CD14-positive monocyte (primary cell): Measurements from ENCODE around the gene PTPN2. TPM values are rescaled to one million over a fixed set of nuclear protein-coding genes. Genes with fewer than 3 reads are reported as not detected.

Experiments
- DNase-seq, 3 donors: peaks; one replicate each; pipeline ENCODE4 v3.0.0-alpha.2; 2011 to 2022
- H2AFZ ChIP-seq: 2 replicates; pipeline ENCODE4 v1.6.0; 2012; ENCODE audit warnings: mild to moderate bottlenecking, low read depth, low read length, inconsistent platforms; ENCODE audit not compliant: insufficient read depth, poor library complexity, severe bottlenecking
- H3K27ac ChIP-seq, 2 donors: 1 replicate in 1 of 2; 2 replicates in 1 of 2; pipeline ENCODE4 v1.5.1; 2012 to 2013; ENCODE audit warnings: low read length in 2 of 2, control low read depth in 1 of 2, inconsistent platforms in 1 of 2, low read depth in 1 of 2, mild to moderate bottlenecking in 1 of 2
- H3K27me3 ChIP-seq, 2 donors: one replicate each; pipeline versions ENCODE4 v1.6.0 to v1.6.1; 2011 to 2013; ENCODE audit warnings: low read length in 2 of 2; ENCODE audit not compliant: control insufficient read depth in 2 of 2, insufficient read depth in 2 of 2
- H3K36me3 ChIP-seq, 2 donors: replicated peaks in 1 of 2; 1 replicate in 1 of 2; 2 replicates in 1 of 2; pipeline versions ENCODE4 v1.5.1 to v1.6.1; 2012 to 2013; ENCODE audit warnings: low read length in 2 of 2, control low read depth in 1 of 2, inconsistent platforms in 1 of 2, mild to moderate bottlenecking in 1 of 2; ENCODE audit not compliant: insufficient read depth in 2 of 2, control insufficient read depth in 1 of 2
- H3K4me1 ChIP-seq, 2 donors: 1 replicate in 1 of 2; 2 replicates in 1 of 2; pipeline versions ENCODE4 v1.5.1 to v1.6.1; 2012 to 2013; ENCODE audit warnings: low read length in 2 of 2, control low read depth in 1 of 2, inconsistent platforms in 1 of 2, mild to moderate bottlenecking in 1 of 2, moderate library complexity in 1 of 2; ENCODE audit not compliant: insufficient read depth in 2 of 2, control insufficient read depth in 1 of 2
- H3K4me2 ChIP-seq: replicated peaks from 2 replicates; pipeline ENCODE3; 2012; ENCODE audit warnings: low read length, moderate library complexity, mild to moderate bottlenecking; ENCODE audit not compliant: poor library complexity, severe bottlenecking; ENCODE audit errors: extremely low read depth
- H3K4me3 ChIP-seq, 3 experiments: fragments of 200-600 bp in 1 of 3; sonication (generic) in 1 of 3; replicated peaks in 1 of 3; 1 replicate in 2 of 3; 2 replicates in 1 of 3; pipeline ENCODE4 v1.5.1; 2011 to 2013; ENCODE audit warnings: low read length in 3 of 3, mild to moderate bottlenecking in 3 of 3, control low read depth in 2 of 3, low read depth in 2 of 3, inconsistent platforms in 1 of 3, moderate library complexity in 1 of 3
- H3K79me2 ChIP-seq: 2 replicates; pipeline ENCODE4 v1.6.0; 2012; ENCODE audit warnings: mild to moderate bottlenecking, control low read depth, inconsistent platforms, low read length, moderate library complexity; ENCODE audit not compliant: insufficient read depth
- H3K9ac ChIP-seq: 2 replicates; pipeline ENCODE4 v1.6.0; 2017; ENCODE audit warnings: low read length, mild to moderate bottlenecking; ENCODE audit not compliant: insufficient read depth, poor library complexity, severe bottlenecking
- H3K9me3 ChIP-seq, 2 donors: replicated peaks in 1 of 2; 1 replicate in 1 of 2; 2 replicates in 1 of 2; pipeline versions ENCODE4 v1.5.1 to v1.6.1; 2012 to 2013; ENCODE audit warnings: low read length in 2 of 2, control low read depth in 1 of 2; ENCODE audit not compliant: control insufficient read depth in 1 of 2, insufficient read depth in 1 of 2
- H4K20me1 ChIP-seq: 2 replicates; pipeline ENCODE4 v1.6.0; 2012; ENCODE audit warnings: mild to moderate bottlenecking, low read length, control low read depth, moderate library complexity; ENCODE audit not compliant: insufficient read depth
- H3K27ac Mint-ChIP-seq, 7 donors: one replicate each; pipeline ENCODE4 v1.8.0; 2020; ENCODE audit warnings: mild to moderate bottlenecking in 7 of 7, mixed read lengths in 7 of 7, moderate library complexity in 6 of 7, inconsistent platforms in 2 of 7
- H3K27me3 Mint-ChIP-seq, 3 donors: one replicate each; pipeline ENCODE4 v1.8.0; 2021 to 2022; ENCODE audit warnings: low read depth in 3 of 3, mild to moderate bottlenecking in 3 of 3, mixed read lengths in 3 of 3, moderate library complexity in 3 of 3, inconsistent platforms in 1 of 3
- H3K36me3 Mint-ChIP-seq, 2 donors: one replicate each; pipeline ENCODE4 v1.8.0; 2020; ENCODE audit warnings: mixed read lengths in 2 of 2, inconsistent platforms in 1 of 2, mild to moderate bottlenecking in 1 of 2
- H3K4me1 Mint-ChIP-seq: one replicate; pipeline ENCODE4 v1.8.0; 2020; ENCODE audit warnings: mild to moderate bottlenecking, mixed read lengths
- H3K4me3 Mint-ChIP-seq, 2 donors: one replicate each; pipeline ENCODE4 v1.8.0; 2020; ENCODE audit warnings: mild to moderate bottlenecking in 2 of 2, mixed read lengths in 2 of 2, moderate library complexity in 1 of 2
- H3K9me3 Mint-ChIP-seq, 7 donors: one replicate each; pipeline ENCODE4 v1.8.0; 2020 to 2022; ENCODE audit warnings: mixed read lengths in 7 of 7, mild to moderate bottlenecking in 6 of 7, moderate library complexity in 6 of 7, inconsistent platforms in 2 of 7
- CTCF ChIP-seq: fragments of 200-600 bp; IDR thresholded peaks from one replicate; pipeline ENCODE4 v1.8.0; 2022; ENCODE audit warnings: antibody characterized with exemption, mild to moderate bottlenecking
- WGBS: methylation state at CpG from one replicate; pipeline ENCODE4 v1.1.5; 2013; ENCODE audit warnings: missing lambda C conversion rate; ENCODE audit not compliant: insufficient coverage; 5-methylcytosine and 5-hydroxymethylcytosine counted together
- intact Hi-C, 2 donors: fragments of 100-400 bp; cut with micrococcal nuclease; formaldehyde crosslinking; loops; one replicate each; pipeline versions ENCODE4 v1.15.0 to v1.15.1; 2023
- polyA plus RNA-seq, 3 donors: library from polyadenylated mRNA; depleted of rRNA in 1 of 3; unstranded in 2 of 3; stranded (reverse) in 1 of 3; fragments of 300-500 nt in 2 of 3; fragments of >200 nt in 1 of 3; fragmentation: Illumina TruSeq in 2 of 3; gene quantifications; 1 replicate in 2 of 3; 2 replicates in 1 of 3; pipeline ENCODE4 v1.2.3, GENCODE V29; 2012 to 2021

Gene PTPN2
- polyA plus RNA-seq, 3 donors, result 55.6 to 108 (median 78.4) TPM

- TF ChIP-seq CTCF, result no peak
- no peak overlapping the region for H2AFZ ChIP-seq
- Mint-ChIP-seq H3K27me3 (peaks cover 0 to 8% (median 2%) of the 10 kb centered on the region in 3 donors), H3K9me3 (peaks cover 0 to 6% (median 3%) of the 10 kb centered on the region in 7 donors), H3K36me3 (peaks cover 2 to 7% of the 10 kb centered on the region in 2 donors), H3K4me1 (peaks cover 24% of the 10 kb centered on the region), H3K4me3 (no peak overlapping the region), H3K27ac (no peak overlapping the region)
- H3K4me3 ChIP-seq, result no peak overlapping the region
- H3K9ac ChIP-seq, result no peak overlapping the region
- no peak overlapping the region for H3K27ac ChIP-seq
- H3K9me3 ChIP-seq, result peaks cover 0 to 7% of the 10 kb centered on the region in 2 donors
- no peaks in the 10 kb centered on the region for H3K36me3 ChIP-seq
- intact Hi-C loops, result loop anchor here (5.0 kb wide), 2 partner anchors 46 to 144 kb away; no protein-coding TSS in a partner anchor
- H3K27me3 ChIP-seq, result no peaks in the 10 kb centered on the region
- H4K20me1 ChIP-seq, result peaks cover 8% of the 10 kb centered on the region
- DNase-seq, result no peak
- H3K4me2 ChIP-seq, result no peak overlapping the region
- peaks cover 0 to 1% of the 10 kb centered on the region in 2 donors for H3K4me1 ChIP-seq
- peaks cover 9% of the 10 kb centered on the region for H3K79me2 ChIP-seq
- WGBS, result no CpG with 5 or more reads among the region's 6 CpGs
Measured at GRCh38 chr18:12891561-12891960, 7.5 kb upstream of the PTPN2 start.

- intact Hi-C loops, result loop anchor here (5.0 kb wide), 2 partner anchors 46 to 144 kb away; no protein-coding TSS in a partner anchor
Measured at GRCh38 chr18:12890964-12891363, 6.9 kb upstream of the PTPN2 start.

More at GRCh38 chr18:12890964-12891363, 6.9 kb upstream of the PTPN2 start:
- Histone ChIP-seq H3K9ac (no peak overlapping the region), H3K27me3 (no peaks in the 10 kb centered on the region), H3K4me3 (no peak overlapping the region), H4K20me1 (peaks cover 11% of the 10 kb centered on the region), H3K4me2 (no peak overlapping the region), H3K9me3 (peaks cover 0 to 7% of the 10 kb centered on the region in 2 donors), H3K79me2 (peaks cover 14% of the 10 kb centered on the region), H3K4me1 (peaks cover 3 to 4% of the 10 kb centered on the region in 2 donors), H3K36me3 (no peaks in the 10 kb centered on the region), H2AFZ (no peak overlapping the region), H3K27ac (no peak overlapping the region)
- Mint-ChIP-seq H3K4me3 (no peak overlapping the region), H3K4me1 (peaks cover 26% of the 10 kb centered on the region), H3K9me3 (peaks cover 0 to 6% (median 3%) of the 10 kb centered on the region in 7 donors), H3K36me3 (peaks cover 2 to 7% of the 10 kb centered on the region in 2 donors), H3K27me3 (peaks cover 0 to 8% (median 2%) of the 10 kb centered on the region in 3 donors), H3K27ac (no peak overlapping the region)
- no peak for TF ChIP-seq CTCF
- DNase-seq, result no peak
- 100% methylated on average over 1 of the region's 3 CpGs for WGBS
